Activated CD8-positive, alpha-beta T cell treated with anti-CD3 and anti-CD28 coated beads for 36 hours (primary cell): ENCODE measurements around the gene AHCYL1. TPM values are rescaled to one million over a fixed set of nuclear protein-coding genes. Genes with fewer than 3 reads are reported as not detected.

ENCODE experiments used
- ATAC-seq: fragments of 200-7000 bp; cut with Tn5 transposase; one replicate; pipeline ENCODE4 v1.10.0; 2021; ENCODE audit warnings: mild to moderate bottlenecking, moderate library complexity
- CTCF ChIA-PET: fragments of 350-600 bp; sonication (Branson Sonifier 250); formaldehyde crosslinking; loops from one replicate; lab custom pipeline; 2021; ENCODE audit warnings: antibody characterized with exemption; lab: Charles Lee
- POLR2A ChIA-PET: fragments of 350-600 bp; sonication (Branson Sonifier 250); formaldehyde crosslinking; loops from one replicate; lab custom pipeline; 2021; ENCODE audit warnings: antibody characterized with exemption; lab: Charles Lee
- DNase-seq: peaks from one replicate; pipeline ENCODE4 v3.0.0-alpha.2; 2020
- H3K27ac Mint-ChIP-seq: one replicate; pipeline ENCODE4 v1.8.0; 2021; ENCODE audit warnings: mild to moderate bottlenecking, mixed read lengths
- H3K27me3 Mint-ChIP-seq: one replicate; pipeline ENCODE4 v1.8.0; 2021; ENCODE audit warnings: mixed read lengths
- H3K36me3 Mint-ChIP-seq: one replicate; pipeline ENCODE4 v1.8.0; 2021; ENCODE audit warnings: low read depth, mixed read lengths
- H3K4me1 Mint-ChIP-seq: one replicate; pipeline ENCODE4 v1.8.0; 2021; ENCODE audit warnings: low read depth, mixed read lengths
- H3K4me3 Mint-ChIP-seq: one replicate; pipeline ENCODE4 v1.8.0; 2021; ENCODE audit warnings: mild to moderate bottlenecking, moderate library complexity, mixed read lengths
- H3K9me3 Mint-ChIP-seq: one replicate; pipeline ENCODE4 v1.8.0; 2021; ENCODE audit warnings: mixed read lengths
- intact Hi-C: fragments of 100-400 bp; cut with micrococcal nuclease; formaldehyde crosslinking; loops from one replicate; pipeline ENCODE4 v1.10.0; 2022
- total RNA-seq, 2 experiments: library from RNA; stranded (reverse); gene quantifications; one replicate each; pipeline ENCODE4 v1.2.3, GENCODE V29; 2021
- TF ChIP-seq, protein P1 (sequence below): fragments of 200-600 bp; IDR thresholded peaks from one replicate; pipeline ENCODE4 v1.8.0; 2022; ENCODE audit warnings: antibody characterized with exemption, mild to moderate bottlenecking

Gene AHCYL1
- total RNA-seq, 2 experiments from 2014 or later: 77.8 to 79.1 TPM

DNA sequence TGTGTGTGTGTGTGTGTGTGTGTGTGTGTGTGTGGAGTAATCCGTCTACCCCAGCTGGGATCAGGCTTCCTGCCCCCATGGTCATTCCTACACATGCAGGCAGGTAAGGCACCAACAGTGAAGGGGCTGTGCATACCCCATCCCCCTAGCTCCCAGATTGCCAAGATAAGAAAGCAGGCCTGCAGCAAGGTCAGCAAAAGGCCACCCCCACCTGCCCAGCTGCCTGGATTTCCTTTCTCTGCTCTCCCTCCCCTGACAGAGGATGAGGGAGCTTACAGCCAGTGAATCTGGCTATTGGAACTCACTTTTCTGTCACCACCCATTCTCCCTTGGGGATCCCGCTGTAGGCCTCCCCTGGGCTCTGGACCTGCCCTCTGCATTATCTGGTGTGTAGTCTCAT, 78.0 kb downstream of the AHCYL1 start:
- no peak for ATAC-seq
- H3K27ac Mint-ChIP-seq: no peak overlapping the region
- CTCF ChIA-PET: interaction anchor here (0.7 to 11.0 kb wide), 6 partner anchors 13 to 55 kb away, joined by 3 to 163 read pairs (median 8); no protein-coding TSS in a partner anchor
- intact Hi-C loops: no loop called here
- H3K9me3 Mint-ChIP-seq: no peaks in the 10 kb centered on the region
- H3K4me1 Mint-ChIP-seq: no peaks in the 10 kb centered on the region
- POLR2A ChIA-PET: interaction anchor here (0.6 kb wide), 1 partner anchor 312 kb away, joined by 3 read pairs; no protein-coding TSS in a partner anchor
- H3K4me3 Mint-ChIP-seq: no peak overlapping the region
- H3K27me3 Mint-ChIP-seq: peaks cover 14% of the 10 kb centered on the region
- H3K36me3 Mint-ChIP-seq: peaks cover 5% of the 10 kb centered on the region
- TF ChIP-seq, protein P1, sequence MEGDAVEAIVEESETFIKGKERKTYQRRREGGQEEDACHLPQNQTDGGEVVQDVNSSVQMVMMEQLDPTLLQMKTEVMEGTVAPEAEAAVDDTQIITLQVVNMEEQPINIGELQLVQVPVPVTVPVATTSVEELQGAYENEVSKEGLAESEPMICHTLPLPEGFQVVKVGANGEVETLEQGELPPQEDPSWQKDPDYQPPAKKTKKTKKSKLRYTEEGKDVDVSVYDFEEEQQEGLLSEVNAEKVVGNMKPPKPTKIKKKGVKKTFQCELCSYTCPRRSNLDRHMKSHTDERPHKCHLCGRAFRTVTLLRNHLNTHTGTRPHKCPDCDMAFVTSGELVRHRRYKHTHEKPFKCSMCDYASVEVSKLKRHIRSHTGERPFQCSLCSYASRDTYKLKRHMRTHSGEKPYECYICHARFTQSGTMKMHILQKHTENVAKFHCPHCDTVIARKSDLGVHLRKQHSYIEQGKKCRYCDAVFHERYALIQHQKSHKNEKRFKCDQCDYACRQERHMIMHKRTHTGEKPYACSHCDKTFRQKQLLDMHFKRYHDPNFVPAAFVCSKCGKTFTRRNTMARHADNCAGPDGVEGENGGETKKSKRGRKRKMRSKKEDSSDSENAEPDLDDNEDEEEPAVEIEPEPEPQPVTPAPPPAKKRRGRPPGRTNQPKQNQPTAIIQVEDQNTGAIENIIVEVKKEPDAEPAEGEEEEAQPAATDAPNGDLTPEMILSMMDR: no peak
- no peak for DNase-seq

DNA sequence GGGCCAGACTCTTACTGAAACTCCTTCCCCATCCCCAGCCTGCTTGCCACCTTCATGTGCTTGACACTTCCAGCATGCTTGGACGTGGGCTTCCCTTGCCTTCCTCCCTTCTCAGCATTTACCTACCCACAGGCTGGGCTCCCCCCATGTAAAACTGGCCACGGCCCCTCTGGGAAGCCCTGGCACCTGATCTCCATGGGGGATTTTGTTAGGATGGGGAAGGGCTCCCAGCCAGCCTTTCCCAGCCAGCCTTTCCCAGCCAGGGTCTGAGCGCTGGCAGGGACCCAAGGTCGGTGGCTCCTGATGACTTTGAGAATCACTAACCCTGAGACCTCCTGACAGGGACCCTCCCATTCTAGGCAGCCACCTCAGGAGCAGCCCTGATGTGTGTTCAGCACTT, 79.2 kb downstream of the AHCYL1 start:
- intact Hi-C loops: no loop called here
- no peak for ATAC-seq
- TF ChIP-seq, protein P1: no peak
- ChIA-PET POLR2A (no interaction called here), CTCF (interaction anchor here (0.9 to 11.0 kb wide), 5 partner anchors 9 to 53 kb away, joined by 3 to 163 read pairs (median 4); no protein-coding TSS in a partner anchor)
- Mint-ChIP-seq H3K4me1 (peaks cover 6% of the 10 kb centered on the region), H3K27ac (no peak overlapping the region), H3K36me3 (peaks cover 5% of the 10 kb centered on the region), H3K9me3 (no peaks in the 10 kb centered on the region), H3K27me3 (peaks cover 24% of the 10 kb centered on the region), H3K4me3 (no peak overlapping the region)
- DNase-seq: no peak

DNA sequence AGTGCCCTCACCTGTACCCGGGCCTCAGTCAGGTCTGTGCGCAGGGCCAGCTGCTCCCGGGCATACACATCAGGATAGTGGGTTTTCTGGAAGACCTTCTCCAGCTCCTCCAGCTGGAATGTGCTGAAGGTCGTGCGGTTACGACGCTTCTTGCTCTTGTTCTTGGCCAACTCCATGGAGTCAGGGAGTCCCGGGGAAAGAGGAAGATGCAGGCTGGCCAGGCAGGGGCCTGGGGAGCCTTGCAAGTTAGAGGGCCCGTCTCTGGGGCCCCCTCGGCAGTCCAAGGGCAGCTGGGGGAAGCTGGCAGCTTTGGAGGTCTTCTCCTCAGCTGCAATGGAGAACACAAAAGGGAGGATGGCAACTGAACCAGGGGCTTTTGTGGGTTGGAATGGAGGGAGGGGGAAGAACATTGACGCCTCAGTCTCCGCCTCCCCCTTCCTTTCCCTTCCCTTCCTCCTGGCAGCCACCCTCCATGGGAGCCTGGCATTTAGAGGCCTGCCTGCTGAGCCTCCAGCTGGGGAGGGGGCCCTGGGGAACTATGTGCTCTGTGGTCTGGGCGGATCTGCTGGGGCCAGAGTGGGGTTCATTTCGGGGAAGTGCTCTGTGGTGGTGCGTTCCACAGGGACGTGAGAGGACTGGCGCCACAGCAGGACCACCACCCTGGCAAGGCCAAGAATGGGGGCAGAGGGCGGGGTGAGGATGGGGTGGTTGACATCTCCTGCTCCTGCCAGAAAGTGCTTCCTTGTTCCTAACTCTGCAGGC, 80.2 kb downstream of the AHCYL1 start:
- H3K27me3 Mint-ChIP-seq: peaks cover 33% of the 10 kb centered on the region
- ATAC-seq (no peak), DNase-seq (no peak)
- POLR2A ChIA-PET: no interaction called here
- CTCF ChIA-PET: interaction anchor here (0.9 to 11.0 kb wide), 6 partner anchors 8 to 52 kb away, joined by 3 to 163 read pairs (median 4); no protein-coding TSS in a partner anchor
- no peak overlapping the region for H3K4me3 Mint-ChIP-seq
- TF ChIP-seq, protein P1: no peak
- no peak overlapping the region for H3K27ac Mint-ChIP-seq
- H3K4me1 Mint-ChIP-seq: peaks cover 12% of the 10 kb centered on the region
- intact Hi-C loops: no loop called here
- no peaks in the 10 kb centered on the region for H3K9me3 Mint-ChIP-seq
- peaks cover 5% of the 10 kb centered on the region for H3K36me3 Mint-ChIP-seq

DNA sequence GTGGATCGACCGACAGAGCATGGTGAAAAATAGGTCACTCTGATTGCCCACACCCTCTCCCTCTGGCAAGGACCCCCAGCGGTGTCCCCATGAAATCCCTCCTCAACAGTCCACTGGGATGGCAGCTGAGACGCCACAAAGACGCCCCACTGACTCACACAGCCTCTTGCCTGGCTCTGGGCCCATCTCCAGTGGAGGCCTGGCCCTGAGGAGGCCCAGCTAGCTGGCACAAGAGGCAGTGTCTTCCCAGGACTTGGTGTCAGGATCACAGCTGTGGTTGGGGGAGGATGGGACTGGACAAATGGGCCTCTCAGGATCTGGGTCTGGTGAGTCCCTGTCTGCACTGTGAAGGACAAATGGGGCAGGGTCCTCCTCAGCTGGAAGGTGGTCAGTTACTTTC, 81.3 kb downstream of the AHCYL1 start:
- peaks cover 3% of the 10 kb centered on the region for H3K36me3 Mint-ChIP-seq
- POLR2A ChIA-PET: no interaction called here
- CTCF ChIA-PET: interaction anchor here (0.7 to 11.0 kb wide), 5 partner anchors 9 to 51 kb away, joined by 4 to 163 read pairs (median 5); no protein-coding TSS in a partner anchor
- no peak overlapping the region for H3K4me3 Mint-ChIP-seq
- TF ChIP-seq, protein P1: no peak
- intact Hi-C loops: no loop called here
- ATAC-seq: no peak
- H3K9me3 Mint-ChIP-seq: no peaks in the 10 kb centered on the region
- DNase-seq: no peak
- H3K27ac Mint-ChIP-seq: no peak overlapping the region
- peaks cover 38% of the 10 kb centered on the region for H3K27me3 Mint-ChIP-seq
- H3K4me1 Mint-ChIP-seq: peaks cover 12% of the 10 kb centered on the region

DNA sequence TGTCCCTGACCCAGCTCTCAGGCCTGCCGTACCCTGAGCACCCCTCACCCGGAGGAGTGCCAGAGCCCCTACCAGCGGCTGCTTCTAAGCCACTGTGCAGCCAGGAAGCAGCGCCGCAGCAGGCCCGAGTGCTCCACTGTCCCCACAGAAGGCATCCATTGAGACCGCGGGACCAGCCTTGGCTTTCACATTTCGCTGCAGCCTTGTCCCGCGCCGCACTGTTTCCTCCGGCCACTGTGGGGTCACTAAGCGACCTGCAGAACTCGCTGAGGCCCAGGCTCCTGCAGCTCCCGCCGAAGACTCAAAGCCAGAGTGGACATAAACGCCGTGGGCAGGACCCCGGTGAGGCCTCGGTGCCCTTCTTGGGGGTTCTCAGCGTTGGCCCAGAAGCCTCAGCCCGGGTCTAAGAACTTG, 82.9 kb downstream of the AHCYL1 start:
- Mint-ChIP-seq H3K27me3 (peaks cover 51% of the 10 kb centered on the region), H3K4me3 (no peak overlapping the region), H3K36me3 (no peaks in the 10 kb centered on the region), H3K4me1 (peaks cover 12% of the 10 kb centered on the region), H3K27ac (no peak overlapping the region), H3K9me3 (no peaks in the 10 kb centered on the region)
- ATAC-seq: no peak
- no peak for DNase-seq
- POLR2A ChIA-PET: interaction anchor here (1.2 kb wide), 1 partner anchor 25 kb away, joined by 4 read pairs; no protein-coding TSS in a partner anchor
- intact Hi-C loops: no loop called here
- CTCF ChIA-PET: interaction anchor here (1.9 to 11.0 kb wide), 2 partner anchors 18 to 21 kb away, joined by 6 to 163 read pairs; no protein-coding TSS in a partner anchor
- TF ChIP-seq, protein P1: no peak
